A673 (cell line): ENCODE measurements around the gene S100A11. TPM values are rescaled to one million over a fixed set of nuclear protein-coding genes. Genes with fewer than 3 reads are reported as not detected.

ENCODE experiments used
- BruUV-seq: library from RNA; stranded (reverse); fragments of 400-500 nt; replicated peaks from 2 replicates; lab custom pipeline; 2021; lab: Mats Ljungman, UMichigan
- CTCF ChIA-PET: fragments of 300-600 bp; sonication (Branson Sonifier 250); formaldehyde crosslinking; loops from one replicate; lab custom pipeline; 2022; ENCODE audit warnings: antibody characterized with exemption; lab: Charles Lee
- POLR2A ChIA-PET: fragments of 300-600 bp; sonication (Branson Sonifier 250); formaldehyde crosslinking; loops from one replicate; lab custom pipeline; 2022; ENCODE audit warnings: antibody characterized with exemption; ENCODE audit not compliant: low non-redundant PET; lab: Charles Lee
- DNase-seq: peaks from one replicate; pipeline ENCODE4 v3.0.0-alpha.2; 2015; ENCODE audit warnings: low spot score
- H3K27ac ChIP-seq: fragments of 200-600 bp; sonication (generic); 2 replicates; pipeline ENCODE4 v1.5.1; 2016; ENCODE audit warnings: mixed run types, low read depth, mild to moderate bottlenecking, mixed read lengths, antibody characterized with exemption, low read length; ENCODE audit not compliant: poor library complexity, severe bottlenecking
- H3K27me3 ChIP-seq: fragments of 200-600 bp; sonication (generic); replicated peaks from 2 replicates; pipeline ENCODE4 v1.6.1; 2017; ENCODE audit warnings: mixed run types, low read depth, mild to moderate bottlenecking, mixed read lengths, antibody characterized with exemption, low read length; ENCODE audit not compliant: insufficient read depth, poor library complexity
- H3K36me3 ChIP-seq: fragments of 200-600 bp; sonication (generic); 2 replicates; pipeline ENCODE4 v1.6.1; 2016; ENCODE audit warnings: mixed run types, mild to moderate bottlenecking, mixed read lengths, antibody characterized with exemption, low read length; ENCODE audit not compliant: insufficient read depth, poor library complexity, severe bottlenecking
- H3K4me1 ChIP-seq: fragments of 200-600 bp; sonication (generic); 2 replicates; pipeline ENCODE4 v1.6.1; 2017; ENCODE audit warnings: mixed run types, mild to moderate bottlenecking, mixed read lengths, antibody characterized with exemption, low read length; ENCODE audit not compliant: insufficient read depth, poor library complexity, severe bottlenecking
- H3K4me3 ChIP-seq: fragments of 200-600 bp; sonication (generic); 2 replicates; pipeline ENCODE4 v1.5.1; 2016; ENCODE audit warnings: low read depth, mixed run types, mild to moderate bottlenecking, mixed read lengths, low read length; ENCODE audit not compliant: poor library complexity, severe bottlenecking
- H3K9me3 ChIP-seq: fragments of 200-600 bp; sonication (generic); 2 replicates; pipeline ENCODE4 v1.6.1; 2016; ENCODE audit warnings: mixed run types, low read depth, mild to moderate bottlenecking, mixed read lengths, antibody characterized with exemption, low read length; ENCODE audit not compliant: poor library complexity, severe bottlenecking
- EZH2 ChIP-seq: fragments of 200-600 bp; sonication (generic); IDR thresholded peaks from 2 replicates; pipeline ENCODE4 v1.6.1; 2017; ENCODE audit warnings: borderline replicate concordance, low read depth, mild to moderate bottlenecking, mixed read lengths, antibody characterized with exemption, low read length; ENCODE audit not compliant: poor library complexity, severe bottlenecking
- intact Hi-C: fragments of 100-400 bp; cut with micrococcal nuclease; formaldehyde crosslinking; loops from one replicate; pipeline ENCODE4 v1.10.0; 2022; ENCODE audit not compliant: unreplicated experiment
- total RNA-seq: library from RNA; stranded (reverse); gene quantifications from 2 replicates; pipeline ENCODE4 v1.2.3, GENCODE V29; 2021
- TF ChIP-seq, protein P1 (sequence below): fragments of 300-800, 200-600 bp; sonication (generic); conservative IDR thresholded peaks from 2 replicates; pipeline ENCODE4 v1.5.1; 2017; ENCODE audit warnings: low read depth, mild to moderate bottlenecking, antibody characterized with exemption, low read length, moderate library complexity, mixed read lengths

Gene S100A11
- total RNA-seq, 1 experiment from 2014 or later, result 151 TPM

DNA sequence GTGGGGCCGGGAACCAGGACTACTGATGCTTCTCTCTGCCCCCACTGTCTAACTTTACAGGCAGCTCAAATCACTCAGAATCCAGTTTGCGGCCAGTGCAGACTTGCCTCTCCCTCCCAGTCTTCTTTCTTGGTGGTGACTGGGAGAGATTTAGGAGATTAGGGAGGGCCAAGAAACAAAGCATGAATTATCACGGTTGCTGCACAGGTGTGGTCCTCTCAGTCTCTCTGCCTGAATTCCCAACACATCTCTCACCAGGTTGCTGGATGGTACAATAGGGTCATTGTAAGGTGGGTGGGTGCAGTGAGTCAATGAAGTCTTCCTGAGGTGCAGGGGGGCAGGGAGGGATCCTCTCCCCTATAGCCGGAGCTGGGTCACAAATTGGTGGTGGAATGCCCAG, 12.6 kb downstream of the S100A11 start:
- Histone ChIP-seq H3K9me3 (no peaks in the 10 kb centered on the region), H3K36me3 (no peaks in the 10 kb centered on the region), H3K4me3 (no peak overlapping the region), H3K4me1 (peaks cover 5% of the 10 kb centered on the region), H3K27ac (no peak overlapping the region), H3K27me3 (no peaks in the 10 kb centered on the region)
- ChIA-PET CTCF (interaction anchor here (1.0 kb wide), 1 partner anchor 10 kb away, joined by 3 read pairs; no protein-coding TSS in a partner anchor), POLR2A (no interaction called here)
- intact Hi-C loops, result no loop called here
- BruUV-seq, result no TSS peak
- TF ChIP-seq, protein P1, sequence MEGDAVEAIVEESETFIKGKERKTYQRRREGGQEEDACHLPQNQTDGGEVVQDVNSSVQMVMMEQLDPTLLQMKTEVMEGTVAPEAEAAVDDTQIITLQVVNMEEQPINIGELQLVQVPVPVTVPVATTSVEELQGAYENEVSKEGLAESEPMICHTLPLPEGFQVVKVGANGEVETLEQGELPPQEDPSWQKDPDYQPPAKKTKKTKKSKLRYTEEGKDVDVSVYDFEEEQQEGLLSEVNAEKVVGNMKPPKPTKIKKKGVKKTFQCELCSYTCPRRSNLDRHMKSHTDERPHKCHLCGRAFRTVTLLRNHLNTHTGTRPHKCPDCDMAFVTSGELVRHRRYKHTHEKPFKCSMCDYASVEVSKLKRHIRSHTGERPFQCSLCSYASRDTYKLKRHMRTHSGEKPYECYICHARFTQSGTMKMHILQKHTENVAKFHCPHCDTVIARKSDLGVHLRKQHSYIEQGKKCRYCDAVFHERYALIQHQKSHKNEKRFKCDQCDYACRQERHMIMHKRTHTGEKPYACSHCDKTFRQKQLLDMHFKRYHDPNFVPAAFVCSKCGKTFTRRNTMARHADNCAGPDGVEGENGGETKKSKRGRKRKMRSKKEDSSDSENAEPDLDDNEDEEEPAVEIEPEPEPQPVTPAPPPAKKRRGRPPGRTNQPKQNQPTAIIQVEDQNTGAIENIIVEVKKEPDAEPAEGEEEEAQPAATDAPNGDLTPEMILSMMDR, result no peak
- no peak for TF ChIP-seq EZH2
- DNase-seq, result no peak

DNA sequence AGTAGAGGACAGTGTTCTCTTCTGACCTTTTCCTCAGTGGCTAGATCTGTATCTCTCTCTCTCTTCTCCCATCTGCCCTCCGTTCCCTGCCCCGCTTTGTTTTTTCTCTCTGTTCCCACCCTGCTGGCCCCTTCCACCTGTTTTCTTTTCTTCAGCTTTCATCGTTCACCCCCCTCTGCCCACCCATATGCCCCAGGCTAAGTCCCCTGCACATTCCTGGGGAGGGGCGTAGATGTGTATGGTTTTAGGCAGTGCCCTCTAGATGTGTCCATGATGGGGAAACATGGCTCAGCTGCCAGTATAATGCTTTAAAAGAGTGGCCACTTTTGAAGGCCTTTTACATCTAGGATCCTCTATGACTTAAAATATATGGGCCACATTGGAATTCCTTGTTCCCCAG, 13.6 kb downstream of the S100A11 start:
- H3K9me3 ChIP-seq, result no peaks in the 10 kb centered on the region
- H3K36me3 ChIP-seq, result no peaks in the 10 kb centered on the region
- ChIA-PET CTCF (interaction anchor here (1.0 kb wide), 1 partner anchor 11 kb away, joined by 3 read pairs; no protein-coding TSS in a partner anchor), POLR2A (no interaction called here)
- H3K27me3 ChIP-seq, result no peaks in the 10 kb centered on the region
- no peaks in the 10 kb centered on the region for H3K4me1 ChIP-seq
- BruUV-seq, result no TSS peak
- H3K4me3 ChIP-seq, result no peak overlapping the region
- TF ChIP-seq, protein P1, result no peak
- no peak for TF ChIP-seq EZH2
- intact Hi-C loops, result no loop called here
- DNase-seq, result no peak
- H3K27ac ChIP-seq, result no peak overlapping the region

DNA sequence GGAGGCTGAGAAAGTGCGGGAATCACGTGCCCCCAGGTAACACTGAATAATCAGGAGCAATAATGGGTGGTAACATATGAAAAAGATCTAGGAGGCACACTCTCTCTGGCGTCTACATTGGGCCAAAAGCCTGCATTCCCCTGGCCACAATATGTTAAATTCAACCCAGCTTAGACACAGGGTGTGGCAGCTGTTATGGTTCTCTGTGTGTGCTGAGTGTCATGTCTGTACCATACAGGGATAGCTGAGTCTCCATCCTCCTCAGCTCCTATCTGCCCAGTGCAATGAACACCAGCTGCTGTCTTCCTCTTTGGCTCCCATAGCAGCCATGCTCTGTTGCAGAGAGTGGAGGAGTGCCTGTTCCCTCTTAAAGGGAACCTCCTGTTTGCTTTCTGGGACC, 14.3 kb downstream of the S100A11 start:
- Histone ChIP-seq H3K36me3 (no peaks in the 10 kb centered on the region), H3K27ac (no peak overlapping the region), H3K4me3 (no peak overlapping the region), H3K4me1 (no peaks in the 10 kb centered on the region), H3K27me3 (no peaks in the 10 kb centered on the region), H3K9me3 (no peaks in the 10 kb centered on the region)
- ChIA-PET CTCF (no interaction called here), POLR2A (no interaction called here)
- no peak for TF ChIP-seq EZH2
- TF ChIP-seq, protein P1, result no peak
- DNase-seq, result no peak
- intact Hi-C loops, result no loop called here
- BruUV-seq, result no TSS peak
